Esophagus muscularis mucosa (tissue), 4 donors: Measurements from ENCODE around the gene PDE6H. TPM values are rescaled to one million over a fixed set of nuclear protein-coding genes. Genes with fewer than 3 reads are reported as not detected.

ENCODE experiments used
- DNase-seq: peaks from one replicate; pipeline ENCODE4 v3.0.0-alpha.2; 2017; ENCODE audit errors: extremely low spot score
- H3K27ac ChIP-seq, 4 donors: fragments of 200-600 bp; sonication (generic); replicated peaks in 1 of 4; 1 replicate in 3 of 4; 2 replicates in 1 of 4; pipeline ENCODE4 v1.5.1; 2016 to 2019; ENCODE audit warnings: mild to moderate bottlenecking in 1 of 4
- H3K27me3 ChIP-seq, 4 donors: fragments of 200-600 bp; sonication (generic); one replicate each; pipeline versions ENCODE4 v1.5.1 to v1.6.0; 2016 to 2019
- H3K36me3 ChIP-seq, 4 donors: fragments of 200-600 bp; sonication (generic); one replicate each; pipeline ENCODE4 v1.5.1; 2016 to 2019
- H3K4me1 ChIP-seq, 4 donors: fragments of 200-600 bp; sonication (generic); one replicate each; pipeline ENCODE4 v1.5.1; 2016 to 2019
- H3K4me3 ChIP-seq, 4 donors: fragments of 200-600 bp; sonication (generic); 1 replicate in 2 of 4; 2 replicates in 2 of 4; pipeline ENCODE4 v1.5.1; 2016 to 2019; ENCODE audit warnings: mild to moderate bottlenecking in 4 of 4, moderate library complexity in 1 of 4
- H3K9me3 ChIP-seq, 4 donors: fragments of 200-600 bp; sonication (generic); 1 replicate in 3 of 4; 2 replicates in 1 of 4; pipeline ENCODE4 v1.5.1; 2016 to 2019
- EP300 ChIP-seq: sonication (generic); formaldehyde crosslinking; IDR thresholded peaks from one replicate; pipeline ENCODE4 v1.6.1; 2017; ENCODE audit warnings: antibody characterized with exemption
- POLR2A ChIP-seq: fragments of 450-650 bp; IDR thresholded peaks from one replicate; pipeline ENCODE4 v1.6.1; 2017; ENCODE audit warnings: antibody characterized with exemption, moderate library complexity, mild to moderate bottlenecking, low read depth
- POLR2AphosphoS5 ChIP-seq, 2 donors: sonication (generic); formaldehyde crosslinking; IDR thresholded peaks; one replicate each; pipeline ENCODE4 v1.6.1; 2017; ENCODE audit warnings: antibody characterized with exemption in 2 of 2
- WGBS: methylation state at CpG from one replicate; pipeline ENCODE4 v1.1.5; 2018; 5-methylcytosine and 5-hydroxymethylcytosine counted together
- intact Hi-C: fragments of 100-400 bp; cut with DNase I; formaldehyde crosslinking; loops from one replicate; pipeline ENCODE4 v1.15.1; 2023
- total RNA-seq, 4 donors: library from RNA; depleted of rRNA; stranded (reverse); fragments of >200 nt; gene quantifications; one replicate each; pipeline versions ENCODE4 v1.1.0 to v1.2.1, GENCODE V29; 2016
- TF ChIP-seq, protein P1 (sequence below), 3 experiments: fragments of 200-600 bp in 2 of 3; fragments of 450-650 bp in 1 of 3; sonication (generic) in 2 of 3; IDR thresholded peaks; one replicate each; pipeline ENCODE4 v1.5.1; 2017 to 2019; ENCODE audit warnings: antibody characterized with exemption in 3 of 3, mild to moderate bottlenecking in 2 of 3, moderate library complexity in 1 of 3

PDE6H gene
- total RNA-seq, result not detected

- Histone ChIP-seq H3K36me3 (no peaks in the 10 kb centered on the region), H3K4me3 (no peak within 1 kb of the TSS), H3K27ac (no peak within 1 kb of the TSS), H3K27me3 (no peaks in the 10 kb centered on the region), H3K9me3 (no peaks in the 10 kb centered on the region), H3K4me1 (no peaks in the 10 kb centered on the region)
- intact Hi-C loops, result no loop called here
- 93% methylated on average over 2 of the region's 2 CpGs for WGBS
- DNase-seq, result no peak
- no peak for TF ChIP-seq EP300
- TF ChIP-seq POLR2A, result no peak
- no peak for TF ChIP-seq POLR2AphosphoS5 (IDR thresholded peaks at IDR 0.05)
- TF ChIP-seq, protein P1, sequence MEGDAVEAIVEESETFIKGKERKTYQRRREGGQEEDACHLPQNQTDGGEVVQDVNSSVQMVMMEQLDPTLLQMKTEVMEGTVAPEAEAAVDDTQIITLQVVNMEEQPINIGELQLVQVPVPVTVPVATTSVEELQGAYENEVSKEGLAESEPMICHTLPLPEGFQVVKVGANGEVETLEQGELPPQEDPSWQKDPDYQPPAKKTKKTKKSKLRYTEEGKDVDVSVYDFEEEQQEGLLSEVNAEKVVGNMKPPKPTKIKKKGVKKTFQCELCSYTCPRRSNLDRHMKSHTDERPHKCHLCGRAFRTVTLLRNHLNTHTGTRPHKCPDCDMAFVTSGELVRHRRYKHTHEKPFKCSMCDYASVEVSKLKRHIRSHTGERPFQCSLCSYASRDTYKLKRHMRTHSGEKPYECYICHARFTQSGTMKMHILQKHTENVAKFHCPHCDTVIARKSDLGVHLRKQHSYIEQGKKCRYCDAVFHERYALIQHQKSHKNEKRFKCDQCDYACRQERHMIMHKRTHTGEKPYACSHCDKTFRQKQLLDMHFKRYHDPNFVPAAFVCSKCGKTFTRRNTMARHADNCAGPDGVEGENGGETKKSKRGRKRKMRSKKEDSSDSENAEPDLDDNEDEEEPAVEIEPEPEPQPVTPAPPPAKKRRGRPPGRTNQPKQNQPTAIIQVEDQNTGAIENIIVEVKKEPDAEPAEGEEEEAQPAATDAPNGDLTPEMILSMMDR (IDR thresholded peaks at IDR 0.05), result no peak
Measured at GRCh38 chr12:14972816-14973215, at the start of gene PDE6H. PDE6H (plus strand) TSS chr12:14973042; CDS start chr12:14978013, 4,971 bp downstream.

- 90% methylated on average over 2 of the region's 2 CpGs for WGBS
Measured at GRCh38 chr12:14923944-14924343, 48.9 kb upstream of the PDE6H start.

GRCh38 chr12:14924541-14924940, 48.3 kb upstream of the PDE6H start:
- WGBS, result 100% methylated on average over 3 of the region's 3 CpGs
- Histone ChIP-seq H3K9me3 (no peaks in the 10 kb centered on the region), H3K4me1 (peaks cover 8 to 20% (median 13%) of the 10 kb centered on the region in 4 donors), H3K36me3 (no peaks in the 10 kb centered on the region), H3K4me3 (no peak overlapping the region), H3K27me3 (no peaks in the 10 kb centered on the region), H3K27ac (no peak overlapping the region)
- intact Hi-C loops, result no loop called here
- TF ChIP-seq, protein P1 (IDR thresholded peaks at IDR 0.05), result no peak
- no peak for TF ChIP-seq EP300
- TF ChIP-seq POLR2AphosphoS5 (IDR thresholded peaks at IDR 0.05), result no peak
- no peak for TF ChIP-seq POLR2A
- DNase-seq, result no peak

More at GRCh38 chr12:14923944-14924343, 48.9 kb upstream of the PDE6H start:
- H3K4me1 ChIP-seq, result peaks cover 3 to 14% (median 7%) of the 10 kb centered on the region in 4 donors
- H3K9me3 ChIP-seq, result no peaks in the 10 kb centered on the region
- no peak for DNase-seq
- no peaks in the 10 kb centered on the region for H3K36me3 ChIP-seq
- H3K27ac ChIP-seq, result no peak overlapping the region
- intact Hi-C loops, result no loop called here
- no peak overlapping the region for H3K4me3 ChIP-seq
- no peaks in the 10 kb centered on the region for H3K27me3 ChIP-seq
- TF ChIP-seq, protein P1 (IDR thresholded peaks at IDR 0.05), result no peak
- TF ChIP-seq EP300, result no peak
- TF ChIP-seq POLR2A, result no peak
- no peak for TF ChIP-seq POLR2AphosphoS5 (IDR thresholded peaks at IDR 0.05)

GRCh38 chr12:14927267-14927666, 45.6 kb upstream of the PDE6H start:
- WGBS, result 92% methylated on average over 3 of the region's 3 CpGs
- no peaks in the 10 kb centered on the region for H3K36me3 ChIP-seq
- intact Hi-C loops, result no loop called here
- no peak for DNase-seq
- no peaks in the 10 kb centered on the region for H3K9me3 ChIP-seq
- no peak overlapping the region for H3K27ac ChIP-seq
- H3K27me3 ChIP-seq, result no peaks in the 10 kb centered on the region
- H3K4me1 ChIP-seq, result peaks cover 12 to 40% (median 33%) of the 10 kb centered on the region in 4 donors
- no peak overlapping the region for H3K4me3 ChIP-seq
- TF ChIP-seq EP300 (no peak), POLR2A (no peak), POLR2AphosphoS5 (IDR thresholded peaks at IDR 0.05) (no peak)
- TF ChIP-seq, protein P1 (IDR thresholded peaks at IDR 0.05), result no peak

DNA sequence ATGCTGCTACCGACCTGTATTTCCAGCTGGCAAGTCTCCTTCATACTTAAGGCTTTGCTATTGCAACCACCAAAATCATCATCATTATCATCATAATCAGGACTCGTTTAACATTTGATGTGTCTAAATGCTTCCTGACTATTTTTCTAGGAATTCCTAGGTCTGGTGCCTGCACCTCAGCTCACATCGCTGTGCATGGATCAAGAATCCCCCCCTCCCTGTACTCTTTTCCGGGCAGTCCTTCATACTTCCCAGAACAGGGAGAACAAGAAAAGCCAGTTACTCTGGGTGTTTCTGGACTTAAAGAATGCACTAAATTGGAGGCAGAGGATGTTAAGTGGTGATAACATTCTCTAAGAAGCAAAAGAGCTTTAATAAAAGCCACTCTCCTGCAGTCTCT, 43.9 kb upstream of the PDE6H start:
- intact Hi-C loops, result no loop called here
- Histone ChIP-seq H3K4me1 (peaks cover 12 to 40% (median 33%) of the 10 kb centered on the region in 4 donors), H3K27me3 (no peaks in the 10 kb centered on the region), H3K36me3 (no peaks in the 10 kb centered on the region), H3K9me3 (no peaks in the 10 kb centered on the region), H3K4me3 (peak overlapping the region in 1 of 4 donors; percentile 34), H3K27ac (peak overlapping the region; percentile 44 to 66 (median 64))
- DNase-seq, result no peak
- 28% methylated on average over 4 of the region's 4 CpGs for WGBS
- TF ChIP-seq, protein P1 (IDR thresholded peaks at IDR 0.05), result no peak
- TF ChIP-seq POLR2AphosphoS5 (IDR thresholded peaks at IDR 0.05) (no peak), POLR2A (no peak), EP300 (no peak)
